ENCODE data around the gene PANX2.

DNA sequence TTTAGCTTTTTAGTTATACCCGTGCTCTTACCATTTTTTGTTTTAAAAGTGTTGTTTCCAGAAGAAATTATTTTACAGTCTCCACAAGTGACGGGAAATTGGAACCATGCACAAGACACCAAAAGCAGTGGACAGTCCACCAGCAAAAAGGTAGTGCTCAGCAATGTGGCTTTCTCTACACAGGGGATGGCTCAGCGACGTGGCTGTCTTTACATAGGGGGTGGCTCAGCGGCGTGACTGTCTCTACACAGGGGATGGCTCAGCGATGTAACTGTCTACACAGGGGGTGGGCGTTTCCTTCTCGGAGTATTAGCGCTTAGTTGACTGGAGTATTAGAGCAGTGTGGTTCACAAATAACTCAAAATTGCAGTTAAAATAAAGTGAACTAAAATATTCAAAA, 36.0 kb upstream of the PANX2 start:
- no peak for TF ChIP-seq ZNF114 (CRISPR knock-in tag; IDR thresholded peaks at IDR 0.05)
- TF ChIP-seq POLR2AphosphoS5 (IDR thresholded peaks at IDR 0.05; ENCODE audit: low read depth), result no peak
- TF ChIP-seq CREB1 (CRISPR knock-in tag; IDR thresholded peaks at IDR 0.05; ENCODE audit: low read depth), result no peak
